ENCODE data around the gene PTPN9. TPM values are rescaled to one million over a fixed set of nuclear protein-coding genes. Genes with fewer than 3 reads are reported as not detected.
"Not testable (repeated sequence)": the region's sequence is repeated elsewhere in the genome, so short reads cannot be mapped to it uniquely, and the experiment has no call there.

The PTPN9 gene
- total RNA-seq, 2 experiments from 2014 or later: 12.3 to 12.9 TPM

DNA sequence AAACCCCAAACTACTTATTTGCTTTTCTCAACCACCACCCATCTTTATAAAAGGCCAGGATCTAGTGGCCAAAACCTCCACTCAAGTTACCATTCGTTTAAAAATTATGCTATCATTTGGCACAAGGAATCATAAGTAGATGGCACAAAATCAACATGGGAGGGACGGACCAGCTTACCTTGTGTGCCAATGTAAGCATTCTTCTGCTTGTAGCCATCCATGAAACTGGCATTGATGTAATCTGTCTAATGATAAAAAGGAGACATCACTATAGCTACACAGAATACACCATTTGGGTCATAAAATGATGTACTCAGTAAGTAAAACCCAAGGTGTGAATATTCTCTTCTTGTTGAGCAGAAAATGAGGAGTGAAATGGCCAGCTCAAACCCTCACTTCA, 99.4 kb downstream of the PTPN9 start:
- no peak for DNase-seq
- peaks cover 3% of the 10 kb centered on the region for H3K4me1 Mint-ChIP-seq (ENCODE audit: low read depth)
- CTCF ChIA-PET: interaction anchor here (0.6 to 1.5 kb wide), 2 partner anchors 17 to 29 kb away, joined by 3 to 4 read pairs; no protein-coding TSS in a partner anchor
- no peaks in the 10 kb centered on the region for H3K9me3 Mint-ChIP-seq
- TF ChIP-seq, protein P1, sequence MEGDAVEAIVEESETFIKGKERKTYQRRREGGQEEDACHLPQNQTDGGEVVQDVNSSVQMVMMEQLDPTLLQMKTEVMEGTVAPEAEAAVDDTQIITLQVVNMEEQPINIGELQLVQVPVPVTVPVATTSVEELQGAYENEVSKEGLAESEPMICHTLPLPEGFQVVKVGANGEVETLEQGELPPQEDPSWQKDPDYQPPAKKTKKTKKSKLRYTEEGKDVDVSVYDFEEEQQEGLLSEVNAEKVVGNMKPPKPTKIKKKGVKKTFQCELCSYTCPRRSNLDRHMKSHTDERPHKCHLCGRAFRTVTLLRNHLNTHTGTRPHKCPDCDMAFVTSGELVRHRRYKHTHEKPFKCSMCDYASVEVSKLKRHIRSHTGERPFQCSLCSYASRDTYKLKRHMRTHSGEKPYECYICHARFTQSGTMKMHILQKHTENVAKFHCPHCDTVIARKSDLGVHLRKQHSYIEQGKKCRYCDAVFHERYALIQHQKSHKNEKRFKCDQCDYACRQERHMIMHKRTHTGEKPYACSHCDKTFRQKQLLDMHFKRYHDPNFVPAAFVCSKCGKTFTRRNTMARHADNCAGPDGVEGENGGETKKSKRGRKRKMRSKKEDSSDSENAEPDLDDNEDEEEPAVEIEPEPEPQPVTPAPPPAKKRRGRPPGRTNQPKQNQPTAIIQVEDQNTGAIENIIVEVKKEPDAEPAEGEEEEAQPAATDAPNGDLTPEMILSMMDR (IDR thresholded peaks at IDR 0.05): no peak
- H3K4me3 Mint-ChIP-seq: no peak overlapping the region
- no peak overlapping the region for H3K27ac Mint-ChIP-seq
- H3K36me3 Mint-ChIP-seq (ENCODE audit: low read depth): peaks cover 4% of the 10 kb centered on the region
- H3K27me3 Mint-ChIP-seq: no peaks in the 10 kb centered on the region
- no peak for ATAC-seq
- intact Hi-C loops (cut with micrococcal nuclease): no loop called here
- POLR2A ChIA-PET: interaction anchor here (1.1 kb wide), 1 partner anchor 29 kb away, joined by 3 read pairs; no protein-coding TSS in a partner anchor

DNA sequence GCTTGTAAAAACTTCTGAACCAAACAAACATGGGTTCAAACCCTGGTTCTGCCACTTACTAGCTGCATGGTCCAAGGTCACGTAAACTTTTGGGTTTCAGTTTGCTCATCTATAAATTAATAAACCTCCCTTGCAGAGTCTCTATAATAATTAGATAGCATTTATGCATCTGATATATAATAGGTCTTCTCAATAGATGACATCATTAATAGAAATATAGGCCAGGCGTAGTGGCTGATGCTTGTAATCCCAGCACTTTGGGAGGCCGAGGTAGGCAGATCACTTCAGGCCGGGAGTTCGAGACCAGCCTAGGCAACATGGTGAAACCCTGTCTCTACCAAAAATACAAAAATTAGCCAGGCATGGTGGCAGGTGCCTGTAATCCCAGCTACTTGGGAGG, 102.0 kb downstream of the PTPN9 start:
- H3K9me3 Mint-ChIP-seq; H3K27me3 Mint-ChIP-seq; H3K27ac Mint-ChIP-seq; intact Hi-C loops (cut with micrococcal nuclease); POLR2A ChIA-PET; H3K36me3 Mint-ChIP-seq (ENCODE audit: low read depth); CTCF ChIA-PET; H3K4me1 Mint-ChIP-seq (ENCODE audit: low read depth); ATAC-seq; DNase-seq; H3K4me3 Mint-ChIP-seq: not testable (repeated sequence)

DNA sequence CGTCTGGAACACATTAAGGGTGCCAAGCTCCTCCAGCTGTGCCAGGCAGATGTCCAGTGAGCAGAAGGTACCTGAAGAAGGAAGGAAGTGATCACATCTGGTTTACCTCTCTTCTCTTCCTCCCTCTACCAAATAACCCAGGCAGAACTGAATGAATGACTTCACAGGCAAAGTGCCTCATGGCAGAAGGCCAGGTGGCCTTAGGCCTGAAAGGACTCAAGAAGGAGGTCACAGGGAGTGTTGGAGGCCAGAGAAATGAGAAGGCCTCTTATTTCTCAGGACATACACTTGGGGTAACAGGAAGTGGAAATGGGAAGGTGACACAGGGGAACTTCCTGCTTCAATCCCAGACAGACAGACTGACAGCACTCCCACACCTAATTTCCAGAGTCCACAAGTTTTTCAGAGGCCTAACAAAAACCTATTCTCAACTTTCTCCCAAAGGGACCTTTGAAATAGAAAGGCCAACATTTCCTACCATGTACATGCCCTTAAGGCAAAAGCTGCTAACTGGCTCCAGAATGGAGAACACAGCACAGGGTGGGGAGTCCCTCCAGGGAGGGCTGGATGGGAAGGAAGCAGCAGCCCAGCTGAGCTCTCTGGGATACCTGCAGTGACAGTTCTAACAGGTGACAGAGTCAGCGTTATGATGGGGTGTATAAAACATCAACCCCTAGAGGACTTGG, 110.1 kb downstream of the PTPN9 start:
- H3K36me3 Mint-ChIP-seq (ENCODE audit: low read depth): peaks cover 6% of the 10 kb centered on the region
- intact Hi-C loops (cut with micrococcal nuclease): no loop called here
- H3K4me1 Mint-ChIP-seq (ENCODE audit: low read depth): no peaks in the 10 kb centered on the region
- CTCF ChIA-PET: no interaction called here
- ATAC-seq: no peak
- no peaks in the 10 kb centered on the region for H3K9me3 Mint-ChIP-seq
- no peak overlapping the region for H3K4me3 Mint-ChIP-seq
- peak overlapping the region; percentile 53 for H3K27ac Mint-ChIP-seq
- POLR2A ChIA-PET: no interaction called here
- H3K27me3 Mint-ChIP-seq: no peaks in the 10 kb centered on the region
- no peak for DNase-seq
- TF ChIP-seq, protein P1 (IDR thresholded peaks at IDR 0.05): no peak

DNA sequence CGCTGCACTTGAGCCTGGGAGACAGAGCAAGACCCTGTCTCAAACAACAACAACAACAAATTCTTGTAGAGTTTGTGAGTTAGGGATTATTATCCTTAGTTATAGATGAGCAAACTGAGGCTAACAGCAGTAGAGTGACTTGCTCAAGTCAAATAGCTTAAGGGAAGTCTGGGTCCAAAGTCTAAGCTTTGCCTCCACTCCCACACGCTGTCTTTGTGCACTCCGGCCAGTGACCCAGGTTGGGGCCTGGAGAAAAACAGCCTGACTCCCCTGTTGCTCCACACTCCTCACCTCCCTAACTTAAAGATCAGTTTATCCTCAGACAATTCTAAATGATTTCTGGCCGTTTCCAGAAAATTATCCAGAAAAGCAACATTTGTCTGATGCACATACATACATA, 118.5 kb downstream of the PTPN9 start:
- H3K27ac Mint-ChIP-seq: no peak overlapping the region
- no peak for DNase-seq
- intact Hi-C loops (cut with micrococcal nuclease): no loop called here

DNA sequence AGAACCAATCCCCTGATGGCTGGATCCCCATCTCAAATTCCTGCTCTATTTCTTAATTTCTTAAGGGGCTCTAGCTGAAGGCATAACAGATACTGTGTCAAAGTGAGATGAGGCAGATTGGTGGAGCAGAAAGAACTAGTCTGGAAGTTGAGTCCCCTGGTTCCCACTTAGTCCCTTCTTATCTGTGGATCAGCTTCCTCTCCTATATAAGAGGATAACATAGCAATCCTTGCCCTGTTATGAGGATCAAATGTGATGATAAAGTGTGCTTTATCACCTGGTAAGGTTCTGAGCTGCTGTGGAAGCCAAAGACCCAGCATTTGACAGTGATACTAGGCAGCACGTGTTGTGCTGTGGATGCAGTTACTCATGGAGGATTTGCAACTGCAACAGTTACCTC, 119.5 kb downstream of the PTPN9 start:
- Mint-ChIP-seq H3K9me3 (no peaks in the 10 kb centered on the region), H3K36me3 (ENCODE audit: low read depth) (no peaks in the 10 kb centered on the region), H3K27ac (no peak overlapping the region), H3K4me3 (no peak overlapping the region), H3K27me3 (no peaks in the 10 kb centered on the region), H3K4me1 (ENCODE audit: low read depth) (peaks cover 5% of the 10 kb centered on the region)
- no peak for DNase-seq
- no peak for ATAC-seq
- intact Hi-C loops (cut with micrococcal nuclease): no loop called here
- POLR2A ChIA-PET: no interaction called here
- CTCF ChIA-PET: no interaction called here
- TF ChIP-seq, protein P1 (IDR thresholded peaks at IDR 0.05): no peak

More for the DNA sequence above, 118.5 kb downstream of the PTPN9 start:
- no peak for ATAC-seq
- TF ChIP-seq, protein P1 (IDR thresholded peaks at IDR 0.05): no peak
- CTCF ChIA-PET: no interaction called here
- peaks cover 5% of the 10 kb centered on the region for H3K4me1 Mint-ChIP-seq (ENCODE audit: low read depth)
- H3K9me3 Mint-ChIP-seq: no peaks in the 10 kb centered on the region
- POLR2A ChIA-PET: no interaction called here
- H3K36me3 Mint-ChIP-seq (ENCODE audit: low read depth): no peaks in the 10 kb centered on the region
- H3K27me3 Mint-ChIP-seq: no peaks in the 10 kb centered on the region
- no peak overlapping the region for H3K4me3 Mint-ChIP-seq

All from activated CD8-positive, alpha-beta T cell treated with anti-CD3 and anti-CD28 coated beads for 36 hours (primary cell).